ENCODE results near the gene SRRM2. TPM values are rescaled to one million over a fixed set of nuclear protein-coding genes. Genes with fewer than 3 reads are reported as not detected.

The SRRM2 gene
- polyA plus RNA-seq, 10 donors = 351 to 593 (median 450) TPM

DNA sequence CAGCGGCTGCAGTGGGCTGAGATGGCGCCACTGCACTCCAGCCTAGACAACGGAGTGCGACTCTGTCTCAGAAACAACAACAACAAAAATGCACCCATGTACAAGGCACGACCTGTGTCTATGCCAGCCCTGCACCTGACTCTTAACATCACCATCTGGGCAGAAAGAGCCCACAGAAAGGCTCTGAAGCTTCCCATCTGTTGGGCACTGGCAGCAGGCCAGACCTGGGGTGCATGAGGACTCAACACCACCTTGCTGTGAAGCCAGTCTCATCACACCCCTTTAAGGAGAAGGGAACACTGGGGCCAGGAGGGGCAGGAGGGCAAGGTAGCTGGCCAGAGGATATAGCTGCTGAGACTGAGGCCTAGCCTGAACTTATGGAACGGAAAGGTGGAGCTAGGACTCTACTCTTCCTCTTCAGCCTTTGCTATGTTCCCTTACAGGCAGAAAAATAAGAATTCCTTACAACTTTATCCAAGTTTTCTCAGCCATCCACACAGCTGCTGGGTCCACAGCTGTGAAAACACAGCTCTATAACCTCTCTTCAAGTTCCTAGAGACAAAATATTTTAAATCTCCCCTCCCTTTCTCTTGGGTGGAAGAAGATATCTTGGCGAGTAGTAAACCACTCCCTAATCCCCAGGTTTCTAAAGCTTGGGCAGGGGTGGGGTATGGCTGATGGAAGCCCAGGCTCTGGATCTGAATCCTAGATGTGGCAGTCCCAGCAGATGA is 21.9 kb downstream of the SRRM2 start:
- no peak for DNase-seq

DNA sequence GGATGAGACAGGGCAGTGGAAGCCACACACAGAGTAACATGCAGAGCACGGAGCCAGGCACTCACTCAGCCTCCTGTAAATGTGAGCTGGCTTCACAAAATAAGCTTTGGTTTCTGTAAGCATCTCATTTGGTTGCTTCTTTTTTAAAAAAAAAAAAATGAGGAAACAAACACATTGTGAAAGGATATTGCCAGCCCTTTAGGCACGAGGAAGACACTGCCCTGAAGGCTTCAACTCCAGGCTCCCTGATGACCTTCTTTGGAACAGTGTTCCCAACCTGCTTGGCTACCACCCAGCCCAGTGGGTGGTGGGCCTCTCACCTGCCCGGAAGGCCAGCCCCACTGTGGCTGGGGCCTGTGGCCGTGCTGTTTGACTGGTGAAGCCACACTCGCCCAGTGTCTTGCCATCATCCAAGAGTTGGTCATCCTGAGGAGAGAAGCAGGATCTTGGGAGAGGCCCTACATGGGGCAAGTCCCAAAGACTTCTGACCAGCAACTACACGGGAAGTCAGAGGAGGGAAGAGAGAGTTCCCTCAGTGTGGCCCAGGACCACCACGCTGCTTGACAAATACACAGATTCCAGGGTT is 22.8 kb downstream of the SRRM2 start:
- DNase-seq = no peak

DNA sequence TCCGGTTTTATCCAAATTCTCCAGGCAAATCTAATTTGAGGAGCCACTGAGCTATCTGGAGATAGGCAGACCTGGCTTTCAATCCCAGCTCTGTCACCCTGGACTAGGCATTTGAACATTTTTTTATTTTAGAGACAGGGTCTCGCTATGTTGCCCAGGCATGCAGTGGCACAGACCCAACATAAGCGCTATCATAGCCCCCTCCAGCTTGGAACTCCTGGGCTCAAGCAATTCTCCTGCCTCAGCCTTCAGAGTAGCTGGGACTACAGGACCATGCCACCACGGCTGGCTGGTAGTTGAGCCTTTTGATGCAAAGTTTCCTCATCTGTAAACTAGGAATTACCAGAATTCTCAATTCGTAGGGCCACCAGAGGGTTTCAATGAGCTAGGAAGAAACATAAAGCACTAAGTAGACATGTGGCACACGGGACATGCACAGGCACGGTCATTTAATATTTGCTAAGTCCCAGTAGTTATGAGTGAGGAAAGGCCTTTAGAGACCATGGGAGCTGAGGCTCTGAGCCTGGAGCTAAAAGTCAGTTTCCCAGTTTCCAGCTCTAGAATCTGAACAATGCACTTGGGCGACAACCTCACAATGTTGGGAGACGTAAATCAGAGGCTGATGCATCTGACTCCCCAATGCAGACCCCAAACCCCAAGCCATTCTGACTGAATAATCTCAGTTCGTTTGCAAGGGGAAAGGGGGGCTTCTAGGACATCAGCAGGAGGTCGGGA is 23.5 kb downstream of the SRRM2 start:
- no peak for DNase-seq

DNA sequence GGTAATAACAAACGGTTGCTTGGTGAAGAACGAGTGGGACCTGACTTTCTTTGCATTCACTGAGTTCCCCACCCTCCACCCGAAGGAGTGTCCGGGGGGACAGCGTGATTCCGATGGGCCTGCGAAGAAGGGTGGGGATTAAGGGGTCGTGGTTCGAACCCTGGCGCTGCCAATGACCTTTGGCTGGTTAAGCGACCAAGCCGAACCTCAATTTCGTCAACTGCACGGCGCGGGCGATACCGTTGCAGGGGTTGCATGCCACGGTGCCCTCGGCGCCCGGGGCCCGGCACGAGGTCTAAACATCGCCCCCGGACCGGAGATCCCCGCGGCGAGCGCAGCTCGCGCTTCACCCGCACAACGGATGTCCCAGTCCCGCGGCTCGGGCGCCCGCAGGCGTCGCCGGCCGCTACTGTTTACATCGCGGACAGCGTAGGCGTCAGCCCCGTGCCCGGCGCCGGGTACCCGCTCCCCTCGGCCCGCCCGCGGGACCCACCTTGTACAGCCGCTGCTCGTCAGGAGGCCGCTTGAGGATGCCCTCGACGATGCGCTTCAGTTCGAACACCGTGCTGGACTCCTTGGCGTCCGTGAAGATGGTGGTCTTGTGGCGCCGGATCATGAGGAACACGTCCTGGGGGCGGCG is 24.2 kb downstream of the SRRM2 start:
- DNase-seq = peak in 1 of 3 donors; percentile 25

DNA sequence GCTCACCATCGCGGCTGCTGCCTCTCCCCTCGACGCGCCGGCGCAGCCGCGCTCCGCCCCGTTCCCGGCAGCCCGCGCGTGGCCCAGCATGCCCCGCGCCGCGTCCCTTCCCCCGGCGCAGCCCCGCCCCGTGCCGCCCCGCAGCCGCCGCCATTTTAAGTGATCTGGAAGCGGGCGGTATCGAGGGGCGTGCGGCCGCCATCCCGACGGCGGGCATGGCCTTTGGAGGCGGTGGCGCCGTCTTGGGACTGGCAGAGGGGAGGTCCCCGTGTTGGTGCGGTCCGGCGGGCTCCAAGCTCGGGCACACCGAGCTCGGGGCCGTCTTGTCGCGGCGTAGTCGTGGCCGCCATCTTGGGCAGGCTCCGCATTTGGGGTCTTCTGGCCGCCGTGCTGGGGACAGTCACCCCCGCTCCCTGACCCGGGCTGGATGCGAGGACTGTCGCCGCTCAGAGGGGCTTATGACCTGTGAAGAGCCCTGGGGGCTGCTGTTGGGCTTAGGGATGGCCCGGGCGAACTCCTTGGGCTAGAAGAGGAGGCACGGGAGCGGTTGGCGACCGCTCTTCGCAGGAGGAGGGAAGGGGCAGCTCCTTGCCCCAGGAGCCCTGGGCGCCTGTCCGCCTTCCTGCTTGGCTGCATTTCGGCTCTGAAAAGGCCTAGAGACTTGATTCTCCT is 24.9 kb downstream of the SRRM2 start, which contains the start of gene ELOB:
ELOB (minus strand) TSS at position 50 of the 672 bp plus-strand sequence; CDS start at position 9, 41 bp downstream.
- DNase-seq = peak; percentile 89 to 97 (median 94)

DNA sequence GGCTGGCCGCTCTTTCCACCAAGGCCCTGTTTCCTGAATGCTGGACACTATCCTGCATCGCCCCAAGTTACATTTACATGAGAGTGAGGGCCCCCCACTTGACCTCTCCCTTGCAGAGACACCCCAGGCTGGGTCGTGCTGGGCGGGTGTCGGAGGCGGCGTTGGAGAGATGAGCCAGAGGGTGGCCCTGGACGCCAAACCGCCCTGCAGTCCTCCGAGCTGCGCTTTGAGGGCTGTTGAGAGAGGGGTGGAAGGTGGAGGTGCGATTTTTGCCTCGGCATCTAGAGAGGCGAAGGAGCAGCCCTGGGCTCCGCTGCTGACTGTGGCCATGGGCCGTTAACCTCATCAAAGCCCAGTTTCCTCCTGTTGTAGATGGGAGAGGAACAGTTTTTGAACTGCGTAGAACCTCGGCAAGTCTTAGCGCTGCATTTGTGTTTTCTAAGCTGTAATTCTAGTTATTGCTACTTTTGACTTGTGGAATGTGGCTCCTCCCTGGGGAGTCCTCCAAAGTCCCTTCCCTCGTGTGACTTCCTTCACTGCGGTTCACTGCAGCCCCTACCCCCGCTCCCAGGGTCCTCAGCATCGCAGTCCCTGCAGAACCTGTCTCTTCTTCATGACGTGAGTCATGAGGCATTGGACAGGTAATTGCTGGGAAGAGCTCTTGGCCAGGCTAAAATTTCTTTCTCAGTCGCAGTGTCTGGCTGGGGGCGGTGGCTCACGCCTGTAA is 25.6 kb downstream of the SRRM2 start:
- DNase-seq = peak in 1 of 3 donors; percentile 8

DNA sequence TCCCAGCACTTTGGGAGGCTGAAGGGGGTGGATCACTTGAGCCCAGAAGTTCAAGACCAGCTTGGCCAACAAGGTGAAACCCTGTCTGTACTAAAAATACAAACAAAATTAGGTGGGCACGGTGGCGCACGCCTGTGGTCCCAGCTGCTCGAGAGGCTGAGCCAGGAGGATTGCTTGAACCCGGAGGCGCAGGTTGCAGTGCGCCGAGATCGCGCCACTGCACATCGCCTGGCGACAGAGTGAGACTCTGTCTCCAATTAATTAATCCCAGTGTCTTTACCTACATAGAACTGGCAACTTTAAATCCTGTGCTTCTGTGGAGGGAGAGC is 26.2 kb downstream of the SRRM2 start:
- no peak for DNase-seq

DNA sequence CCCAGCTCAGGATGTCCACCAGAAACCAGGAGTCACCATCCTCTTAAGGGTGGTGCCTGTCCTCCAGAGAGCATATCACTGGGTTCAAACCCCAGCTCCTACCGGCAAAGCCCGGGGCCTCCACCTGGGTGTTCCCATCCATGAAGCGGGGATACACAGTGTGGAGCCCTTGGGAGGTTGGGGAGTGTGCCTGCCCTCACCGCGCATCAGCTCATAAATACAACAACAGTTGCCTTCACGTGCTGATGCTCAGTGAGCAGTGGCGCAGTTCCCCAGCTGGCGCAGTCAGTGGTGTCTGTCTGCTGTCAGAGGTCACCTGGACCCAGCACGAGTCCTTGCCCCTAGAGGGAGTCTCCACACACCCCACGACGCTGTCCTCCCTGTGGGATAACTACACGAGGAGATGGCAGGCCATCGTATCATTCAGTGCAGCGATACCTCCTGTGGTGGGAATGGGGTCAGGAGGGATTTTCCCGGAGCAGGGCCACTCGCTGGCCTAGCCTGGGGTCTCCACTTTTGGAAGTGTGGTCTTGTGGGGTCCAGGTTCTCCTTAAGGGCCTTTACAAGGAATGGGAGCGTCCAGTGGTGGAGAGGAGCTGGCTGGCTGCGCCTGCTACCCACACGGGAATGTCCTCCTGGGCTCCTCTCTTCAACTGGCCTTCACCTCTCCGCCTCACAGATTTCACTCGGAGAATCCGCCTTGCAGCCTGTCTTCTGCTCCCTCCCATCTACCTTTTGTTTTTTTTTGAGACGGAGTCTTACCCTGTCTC is 26.9 kb downstream of the SRRM2 start:
- DNase-seq = no peak

DNA sequence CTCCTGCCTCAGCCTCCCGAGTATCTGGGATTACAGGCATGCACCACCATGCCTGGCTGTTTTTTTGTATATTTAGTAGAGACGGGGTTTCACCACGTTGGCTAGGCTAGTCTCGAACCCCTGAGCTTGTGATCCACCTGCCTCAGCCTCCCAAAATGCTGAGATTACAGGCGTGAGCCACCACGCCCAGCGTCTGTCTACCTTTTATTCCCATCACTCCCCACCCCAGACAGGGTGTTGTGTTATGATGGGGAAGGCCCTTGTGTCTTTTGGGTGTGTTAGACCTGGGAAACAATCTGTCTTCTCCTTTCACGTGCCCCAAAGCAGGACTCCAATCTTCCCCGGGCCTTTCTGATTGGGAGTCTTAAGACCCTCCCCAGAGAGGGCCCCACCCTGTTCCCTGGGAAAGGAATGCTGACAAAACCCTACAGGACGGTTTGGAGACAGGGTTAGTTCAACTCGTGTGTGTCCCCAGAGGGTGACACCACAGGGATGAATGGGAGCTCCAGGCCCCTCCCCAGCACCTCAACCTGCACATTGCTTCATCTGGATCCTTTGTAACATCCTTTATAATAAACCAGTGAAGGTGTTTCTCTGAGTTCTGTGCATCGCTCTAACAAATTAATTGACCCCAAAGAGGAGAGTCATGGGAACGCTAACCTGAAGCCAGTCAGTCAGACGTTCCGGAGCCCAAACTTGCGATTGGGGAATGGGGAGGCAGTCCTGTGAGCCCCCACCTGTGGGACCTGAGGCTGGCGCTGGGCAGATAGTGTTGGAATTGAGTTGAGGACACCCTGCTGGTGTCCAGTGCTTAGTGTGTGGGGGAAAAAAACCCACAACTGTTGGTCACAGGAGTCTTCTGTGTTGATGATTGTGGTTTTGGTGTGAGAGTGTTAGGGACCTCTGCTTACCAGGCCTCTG is 27.8 kb downstream of the SRRM2 start:
- no peak for DNase-seq

DNA sequence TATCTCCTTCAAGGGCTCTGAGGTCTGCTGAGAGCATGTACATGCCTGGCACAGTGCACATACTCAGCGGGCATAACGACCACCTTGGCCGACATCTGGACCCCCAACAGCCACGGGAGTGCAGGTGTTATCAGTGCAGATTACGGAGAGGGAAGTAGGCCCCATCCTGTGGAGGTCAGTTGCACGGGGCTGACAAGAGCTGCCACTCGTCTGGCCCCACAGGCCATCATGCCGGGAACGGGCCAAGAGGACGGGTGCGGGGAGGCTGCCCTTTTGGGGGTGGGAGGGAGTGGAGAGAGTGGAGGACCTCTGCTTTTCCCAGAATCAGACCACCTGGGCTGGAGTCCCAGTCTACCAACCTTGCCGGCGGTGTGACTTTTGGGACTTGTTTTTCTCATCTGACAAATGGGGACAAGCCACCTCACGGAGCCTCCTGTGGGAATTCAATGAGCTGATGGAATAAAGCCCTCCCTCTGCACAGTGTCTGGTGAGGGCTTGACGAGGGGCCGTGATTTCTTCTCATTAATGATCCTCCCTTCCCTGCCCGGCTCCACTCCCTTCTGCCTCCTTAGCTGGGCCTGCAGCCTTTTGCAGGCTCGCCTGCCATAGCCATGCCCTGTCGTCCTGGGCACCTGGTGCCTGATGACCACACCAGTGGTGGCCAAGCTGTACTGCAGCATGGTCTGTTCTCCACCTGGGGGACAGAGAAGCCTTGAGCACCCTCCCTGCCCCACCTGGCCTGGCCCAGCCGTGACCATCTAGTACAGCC is 30.3 kb downstream of the SRRM2 start:
- DNase-seq = no peak

DNA sequence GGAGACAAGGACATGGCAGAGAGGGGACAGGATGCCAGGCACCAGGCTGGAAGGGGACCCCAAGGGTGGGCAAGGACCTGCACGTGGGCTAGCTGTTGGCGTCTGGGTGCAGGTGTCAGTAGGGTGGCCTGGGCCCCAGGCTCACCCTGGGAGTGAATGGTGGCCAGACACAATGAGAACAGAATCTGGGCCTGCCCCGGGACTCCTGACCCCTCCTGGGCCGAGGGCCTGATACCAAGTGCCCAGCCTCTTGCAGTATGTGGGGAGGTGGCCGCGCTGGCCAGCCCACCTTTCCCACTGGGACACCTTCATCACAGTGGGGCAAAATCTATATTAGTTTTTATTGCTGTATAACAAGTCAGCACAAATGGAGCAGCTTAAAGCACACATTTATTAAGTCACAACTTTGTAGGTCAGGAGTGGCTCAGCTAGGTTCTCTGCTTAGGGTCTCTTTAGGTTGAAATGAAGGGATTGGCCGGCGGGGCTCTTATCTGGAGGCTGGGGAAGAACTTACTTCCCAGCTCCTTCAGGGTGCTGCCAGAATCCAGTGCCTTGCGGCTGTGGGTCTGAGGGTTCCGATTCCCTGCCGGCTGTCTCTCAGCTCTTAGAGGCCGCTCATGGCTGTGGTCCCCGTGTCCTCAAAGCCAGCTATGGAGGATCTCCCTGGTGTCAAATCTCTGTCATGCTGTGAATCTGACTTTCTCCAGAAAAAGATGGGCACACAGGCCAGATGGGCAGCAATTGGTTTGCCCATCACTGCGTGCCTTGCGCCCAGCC is 31.3 kb downstream of the SRRM2 start:
- no peak for DNase-seq

DNA sequence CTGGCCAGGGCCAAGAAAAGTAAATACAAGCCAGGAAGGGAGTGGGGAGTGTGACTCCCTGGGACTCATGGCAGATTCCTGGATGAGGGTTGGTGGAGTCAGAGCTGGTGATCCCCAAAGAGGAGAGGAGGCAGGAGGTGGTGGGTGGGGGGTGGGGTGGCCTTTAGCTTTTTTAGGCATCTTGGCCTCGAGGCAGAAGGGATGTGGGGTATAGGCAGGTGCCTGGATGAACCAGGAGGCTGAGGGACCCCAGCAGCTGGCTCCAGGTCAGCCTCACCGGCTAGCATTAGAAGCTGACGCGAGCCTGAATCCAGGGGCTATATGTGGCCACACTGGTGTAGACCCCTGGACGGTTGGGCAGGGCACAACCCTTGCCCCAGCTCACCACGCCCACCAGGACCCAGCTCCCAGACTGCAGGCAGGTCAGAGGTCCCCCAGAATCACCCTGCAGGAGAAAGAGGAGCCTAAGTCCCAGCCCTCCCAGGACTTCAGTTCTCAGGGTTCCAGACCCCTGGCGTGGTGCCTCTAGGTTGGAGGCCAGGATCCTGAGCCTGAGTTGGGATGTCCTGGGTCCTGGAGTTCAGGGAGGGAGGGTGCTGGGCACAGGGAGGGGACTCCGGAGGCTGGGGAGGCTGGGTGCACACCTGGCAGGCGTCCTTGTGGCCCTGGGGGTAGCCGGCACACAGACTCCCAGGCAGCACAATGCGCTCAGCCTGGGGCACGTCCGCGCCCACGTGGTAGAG is 32.1 kb downstream of the SRRM2 start:
- no peak for DNase-seq

DNA sequence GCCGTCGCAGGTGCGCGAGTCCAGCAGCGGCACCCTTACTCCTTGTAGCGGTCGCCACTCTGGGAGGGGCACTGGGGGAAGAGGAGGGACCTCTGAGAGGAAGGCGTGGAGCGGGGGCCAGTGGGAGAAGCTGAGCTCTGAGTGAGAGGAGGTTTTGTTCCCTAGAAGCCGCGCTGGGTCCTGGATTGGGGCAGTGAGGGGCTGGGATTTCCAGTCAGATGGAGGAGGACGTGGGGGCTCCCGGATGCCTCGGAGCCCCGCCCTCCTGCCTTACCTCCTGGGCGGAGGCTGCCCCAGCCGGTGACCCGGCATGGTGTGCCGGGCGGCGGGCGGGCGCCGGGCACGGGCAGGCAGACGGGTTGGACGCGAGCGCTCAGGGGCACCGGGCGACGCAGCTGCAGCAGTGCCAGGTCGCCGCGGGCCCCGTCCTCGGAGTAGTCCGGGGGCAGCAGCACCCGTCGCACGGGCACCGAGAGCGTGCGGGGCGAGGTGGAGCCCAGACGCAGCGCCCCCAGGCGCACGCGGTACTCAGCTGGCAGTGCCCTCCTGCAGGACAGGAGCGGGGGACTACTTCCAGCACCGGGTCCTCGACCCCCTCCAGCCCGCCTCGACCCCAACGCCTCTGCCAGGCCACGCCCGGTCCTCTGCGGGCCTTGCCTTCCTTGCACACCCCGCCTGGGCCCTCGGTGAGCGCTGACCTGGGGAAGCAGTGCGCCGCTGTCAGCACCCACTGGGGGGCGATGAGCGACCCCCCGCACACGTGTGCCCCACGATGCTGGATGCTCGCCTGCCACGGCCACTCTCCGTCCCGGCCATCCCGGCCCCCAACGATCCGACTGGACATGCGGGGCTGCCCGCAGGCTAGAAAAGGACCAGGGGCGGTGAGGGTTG is 32.9 kb downstream of the SRRM2 start:
- DNase-seq = no peak

DNA sequence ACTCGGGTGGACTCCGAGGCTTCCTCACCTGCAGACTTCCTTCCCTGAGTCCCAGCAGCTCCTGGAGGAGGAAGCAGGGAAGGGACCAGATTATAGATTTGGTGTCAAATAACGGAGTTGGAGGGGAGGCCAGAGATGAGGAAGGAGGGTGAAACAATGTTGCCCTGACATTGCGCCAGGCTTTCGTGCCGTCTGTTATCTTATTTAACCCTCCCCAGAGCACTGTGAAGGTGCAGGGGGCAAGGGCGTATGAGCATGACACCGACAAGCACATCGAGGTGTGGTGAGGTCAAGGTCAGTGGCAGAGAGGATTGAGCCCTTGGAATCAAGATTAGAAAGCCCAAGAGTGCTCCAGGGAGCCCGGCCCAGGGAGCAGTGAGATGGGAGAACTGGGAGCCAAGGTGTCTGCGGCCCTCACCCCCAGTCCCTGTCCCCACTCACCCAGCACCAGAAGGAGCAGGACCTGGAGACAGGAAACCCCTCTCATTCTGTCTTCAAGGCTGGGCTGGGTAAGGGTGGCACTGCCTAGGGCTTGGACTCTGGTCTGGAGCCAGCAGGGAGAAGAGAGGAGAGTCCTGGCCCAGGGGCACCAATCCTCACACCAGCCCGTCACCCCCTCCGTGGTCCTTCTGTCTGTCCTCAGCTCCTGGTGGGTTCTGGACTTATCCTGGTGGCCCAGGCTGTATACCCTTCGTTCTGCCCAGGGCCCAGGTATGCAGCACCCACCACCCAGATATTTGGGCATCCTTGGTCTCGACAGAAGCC is 33.8 kb downstream of the SRRM2 start:
- no peak for DNase-seq

DNA sequence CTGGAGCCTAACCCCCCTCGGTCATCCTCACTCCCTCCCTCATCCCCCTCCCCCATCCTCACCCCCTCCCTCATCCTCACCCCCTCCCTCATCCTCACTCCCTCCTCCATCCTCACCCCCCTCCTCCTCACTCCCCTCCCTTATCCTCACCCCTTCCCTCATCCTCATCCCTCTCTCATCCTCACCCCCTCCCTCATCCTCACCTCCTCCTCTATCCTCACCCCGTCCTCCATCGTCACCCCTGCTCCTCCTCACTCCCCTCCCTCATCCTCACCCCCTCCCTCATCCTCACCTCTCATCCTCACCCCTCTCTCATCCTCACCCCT is 34.4 kb downstream of the SRRM2 start:
- no peak for DNase-seq
